HG02588 (cell line): ENCODE measurements around the gene LAMB4.

ENCODE experiments used
- ATAC-seq: cut with Tn5 transposase; IDR thresholded peaks from one replicate; pipeline ENCODE4 v1.9.1; 2021; ENCODE audit warnings: mild to moderate bottlenecking, moderate library complexity; ENCODE audit not compliant: unreplicated experiment

Gene LAMB4

DNA sequence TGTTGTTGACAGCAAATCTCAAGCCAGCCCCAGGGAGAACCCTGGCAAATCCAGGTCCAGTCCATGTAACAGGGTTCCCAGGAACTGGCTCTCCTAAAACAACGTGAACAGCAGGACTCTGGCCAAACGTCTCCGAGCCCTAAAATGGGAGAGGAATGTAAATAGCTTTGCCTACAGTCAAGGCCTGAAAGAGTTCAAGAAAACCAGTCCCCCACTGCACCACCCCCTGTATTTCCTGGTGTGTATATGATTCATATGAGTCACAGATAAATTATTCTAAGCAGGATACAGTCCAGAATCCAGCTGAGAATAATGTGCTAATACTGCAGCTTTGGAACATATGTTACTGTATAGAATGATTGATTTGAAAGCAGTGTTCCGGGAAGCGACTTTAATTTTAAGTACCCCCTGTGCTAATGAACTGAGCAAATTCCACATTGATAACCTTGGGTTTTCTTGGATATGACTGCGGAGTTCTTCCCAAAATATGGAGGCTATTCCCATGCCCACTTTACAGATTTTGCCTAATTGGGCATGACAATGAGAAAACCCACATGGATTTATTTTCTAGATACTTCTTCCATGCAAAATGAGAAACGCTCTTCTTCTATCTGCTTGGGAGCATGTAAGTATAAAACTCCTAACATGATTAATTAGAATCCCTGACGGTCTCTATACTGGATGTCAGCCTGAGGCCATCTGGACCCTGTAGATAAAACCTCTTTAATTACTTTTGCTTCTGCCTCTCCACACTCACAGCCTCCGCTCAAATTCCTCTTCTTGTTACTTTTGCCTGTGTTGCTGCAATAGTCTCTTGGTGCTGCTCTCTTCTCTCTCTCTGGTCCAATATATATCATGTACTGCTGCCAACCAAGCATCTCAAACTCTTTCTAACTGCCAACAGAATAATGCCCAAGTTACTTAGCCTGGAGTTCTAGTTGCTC is 50.2 kb downstream of the LAMB4 start:
- ATAC-seq: no peak

DNA sequence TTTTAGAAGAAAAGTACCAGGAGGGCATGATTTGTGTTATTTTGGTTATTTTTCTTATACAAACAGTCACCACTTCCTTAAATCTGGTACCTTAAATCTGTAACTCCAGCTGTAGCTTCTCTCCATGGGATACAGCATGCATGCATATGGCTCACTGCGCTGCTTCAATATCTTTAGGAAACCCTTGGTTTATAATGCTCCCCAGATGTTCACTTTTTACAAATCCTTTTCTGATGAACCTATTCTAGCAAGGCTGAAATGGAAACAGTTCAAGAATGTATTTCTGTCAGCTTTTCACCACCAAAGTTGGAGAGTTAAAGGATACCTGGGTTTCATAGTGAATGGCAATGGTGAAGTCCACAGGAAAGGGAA is 50.9 kb downstream of the LAMB4 start:
- no peak for ATAC-seq

DNA sequence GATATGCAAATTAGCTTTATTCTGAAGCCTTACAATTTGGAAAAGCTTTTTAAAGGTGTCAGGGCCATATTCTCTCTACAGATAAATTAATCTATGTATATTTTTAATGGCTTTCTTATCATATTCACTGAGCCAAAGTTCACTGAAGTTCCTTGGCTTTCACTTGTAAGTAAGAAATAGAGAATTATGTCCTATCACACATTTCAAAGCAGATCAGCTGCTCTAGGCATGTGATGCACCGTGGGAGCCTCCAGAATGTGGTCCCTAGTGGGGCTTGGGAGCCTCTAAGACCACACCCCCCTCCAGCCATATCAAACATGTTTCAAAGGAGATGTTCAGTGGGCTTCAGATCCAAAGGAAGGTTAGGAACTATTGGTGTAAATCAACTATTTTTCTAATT is 51.5 kb downstream of the LAMB4 start:
- no peak for ATAC-seq

DNA sequence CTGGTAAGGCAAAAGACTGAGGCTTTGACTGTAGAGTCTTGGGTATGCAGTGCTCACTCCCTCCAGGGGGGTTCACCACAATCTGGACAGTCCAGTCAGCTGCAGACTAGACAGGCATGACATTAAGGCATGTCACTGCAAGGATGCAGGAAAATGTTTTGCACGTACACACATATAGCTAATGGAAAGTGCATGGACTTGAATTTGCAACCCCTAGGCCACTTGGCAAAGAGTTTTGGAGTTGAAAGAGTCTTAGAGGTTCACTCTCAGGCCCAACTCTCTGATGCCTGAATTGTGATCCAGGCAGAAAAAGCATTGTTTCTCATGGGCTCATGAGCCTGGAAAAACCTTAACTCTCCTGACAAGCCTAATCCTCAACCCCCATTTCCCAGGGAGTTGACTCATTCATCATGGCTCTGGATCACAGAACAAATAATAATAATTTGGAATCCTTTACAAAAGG is 51.9 kb downstream of the LAMB4 start:
- no peak for ATAC-seq

DNA sequence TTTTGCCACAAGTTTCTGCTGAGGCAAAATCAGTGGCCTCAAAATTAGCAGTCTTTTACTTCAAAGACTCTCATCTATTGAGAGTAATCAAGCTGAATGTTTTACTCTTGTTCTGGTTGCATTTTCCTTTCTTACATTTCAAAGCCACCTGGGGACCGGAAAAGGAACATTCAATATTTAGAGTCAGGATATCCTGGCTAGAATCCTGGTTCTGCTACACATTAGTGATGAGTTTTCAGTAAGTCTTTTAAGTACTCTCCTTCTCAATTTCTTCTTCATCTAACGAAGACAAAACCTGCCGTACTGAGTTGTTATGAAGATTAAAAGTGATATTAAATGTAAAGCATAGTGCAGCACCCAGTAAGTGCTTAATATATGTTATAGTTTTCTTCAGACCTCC is 52.5 kb downstream of the LAMB4 start:
- no peak for ATAC-seq

DNA sequence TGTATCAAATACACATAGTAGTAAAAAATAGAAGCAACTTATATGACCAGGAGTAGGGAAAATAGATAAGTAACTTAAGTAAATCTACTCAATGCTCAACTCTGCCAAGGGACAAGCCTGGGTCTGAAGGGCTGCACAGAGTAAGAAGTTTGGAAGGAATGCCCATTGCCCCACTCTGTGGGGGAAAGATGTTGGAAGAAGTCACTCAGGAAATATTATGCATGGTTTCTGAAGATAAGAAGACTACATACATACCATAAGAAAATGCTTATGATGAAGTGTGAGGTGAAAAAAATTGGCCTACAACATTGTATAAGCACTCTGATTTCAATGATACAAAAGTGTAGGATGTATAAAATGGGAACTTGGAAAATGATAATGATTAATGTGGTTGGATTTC is 54.0 kb downstream of the LAMB4 start:
- ATAC-seq: no peak

DNA sequence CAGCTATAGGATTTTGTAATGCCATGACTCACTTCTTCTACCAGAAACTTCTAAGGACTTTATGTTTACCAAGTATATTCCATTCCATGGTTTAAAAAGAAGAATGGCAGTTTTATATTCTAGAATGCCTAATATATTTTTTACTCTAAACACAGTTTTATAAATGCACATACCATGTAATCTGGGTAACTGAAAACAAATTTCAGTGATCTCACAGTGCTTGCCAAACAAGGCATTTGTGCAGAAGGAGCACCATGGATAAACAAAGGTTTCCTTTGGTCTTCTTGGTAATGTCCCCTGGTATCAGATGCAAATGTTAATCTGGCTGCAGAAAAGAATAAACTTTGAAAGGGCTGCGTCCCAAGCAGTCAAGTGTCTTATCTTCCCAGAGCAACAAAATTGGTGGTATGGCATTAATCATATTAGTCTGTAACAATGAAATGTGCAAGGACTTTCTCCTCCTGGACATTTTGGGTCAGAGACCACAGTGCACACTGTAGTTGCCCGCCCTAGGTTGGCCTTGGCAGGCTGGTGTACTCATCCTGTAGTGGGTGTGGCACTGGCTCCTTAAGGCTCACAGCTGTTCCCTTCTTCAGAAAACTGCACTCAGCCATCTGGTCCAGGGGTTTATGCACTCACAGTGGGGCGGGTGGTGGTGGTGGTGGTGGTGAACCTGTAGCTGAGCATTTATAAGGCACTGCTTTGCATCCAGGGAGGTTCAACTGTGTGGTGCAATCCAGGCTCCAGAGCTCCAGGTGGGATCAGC is 56.7 kb downstream of the LAMB4 start:
- no peak for ATAC-seq

DNA sequence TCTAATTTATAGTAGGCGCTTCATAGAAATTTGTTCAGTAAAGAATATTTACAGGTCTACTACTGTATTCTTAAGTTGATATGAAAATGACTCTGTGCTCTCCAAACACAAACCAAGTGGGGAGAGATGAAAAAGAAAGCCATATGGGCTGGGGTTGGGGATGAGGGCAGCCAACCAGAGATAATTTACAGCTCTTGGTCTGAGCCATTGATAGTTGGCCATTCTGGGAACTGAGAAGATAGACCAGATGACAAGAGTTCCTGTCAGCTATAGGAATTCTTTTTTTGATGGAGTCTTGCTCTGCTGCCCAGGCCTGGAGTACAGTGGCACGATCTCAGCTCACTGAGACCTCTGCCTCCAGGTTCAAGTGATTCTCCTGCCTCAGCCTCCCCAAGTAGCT is 57.4 kb downstream of the LAMB4 start:
- ATAC-seq: no peak

DNA sequence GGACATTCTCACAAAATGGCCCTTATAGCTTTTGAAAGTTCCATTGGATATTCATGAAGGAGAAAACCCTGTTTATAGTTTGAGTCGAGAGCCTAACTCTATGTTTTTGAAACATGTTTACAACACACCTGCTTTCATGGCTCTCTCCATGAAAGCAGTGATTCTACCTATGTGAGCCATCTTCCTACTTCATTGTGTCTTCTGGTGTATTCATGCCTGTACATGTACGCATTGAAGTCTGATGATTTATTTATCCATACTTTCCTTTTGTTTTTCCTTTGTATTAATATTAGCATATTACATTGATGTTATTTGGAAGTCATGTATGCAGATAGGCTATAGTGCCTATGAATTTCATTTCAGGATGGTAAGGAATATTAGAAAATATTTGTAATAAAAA is 58.0 kb downstream of the LAMB4 start:
- no peak for ATAC-seq

DNA sequence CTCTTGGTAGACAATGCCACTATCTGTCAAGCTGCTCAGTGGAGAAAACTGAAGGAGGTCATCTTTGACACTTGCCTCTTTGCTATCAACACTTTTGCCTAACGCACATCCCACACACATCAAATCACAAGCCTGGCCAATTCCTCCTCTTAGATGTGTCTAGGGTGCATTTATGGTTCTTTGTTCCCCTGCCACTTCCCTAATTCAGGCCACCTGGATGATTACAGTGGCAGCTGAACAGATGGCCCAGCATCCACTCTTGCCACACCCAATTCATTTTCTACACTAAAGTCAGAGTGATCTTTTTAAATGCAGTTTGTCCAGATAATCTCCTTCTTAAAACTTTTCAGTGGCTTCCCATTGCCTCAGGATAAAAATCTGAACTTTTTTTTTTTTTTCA is 58.6 kb downstream of the LAMB4 start:
- no peak for ATAC-seq

DNA sequence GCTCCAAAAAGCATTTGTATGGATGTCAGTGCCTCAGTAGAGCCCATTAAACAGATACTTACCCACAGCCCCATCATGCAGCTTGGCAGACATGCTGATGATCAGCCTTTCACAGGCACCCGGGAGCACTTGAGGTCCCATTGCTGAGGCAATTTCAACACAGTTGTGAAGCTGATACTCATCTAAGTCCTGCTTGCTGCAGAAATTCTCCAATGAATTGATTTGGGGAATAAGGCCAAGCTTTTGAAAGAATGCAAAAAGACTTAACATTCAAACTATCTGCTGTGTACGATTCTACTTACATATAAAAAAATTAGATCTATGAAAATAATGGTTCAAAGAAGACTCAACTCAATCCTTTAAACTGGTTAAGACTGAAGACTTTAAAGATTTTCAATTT is 60.5 kb downstream of the LAMB4 start:
- no peak for ATAC-seq

DNA sequence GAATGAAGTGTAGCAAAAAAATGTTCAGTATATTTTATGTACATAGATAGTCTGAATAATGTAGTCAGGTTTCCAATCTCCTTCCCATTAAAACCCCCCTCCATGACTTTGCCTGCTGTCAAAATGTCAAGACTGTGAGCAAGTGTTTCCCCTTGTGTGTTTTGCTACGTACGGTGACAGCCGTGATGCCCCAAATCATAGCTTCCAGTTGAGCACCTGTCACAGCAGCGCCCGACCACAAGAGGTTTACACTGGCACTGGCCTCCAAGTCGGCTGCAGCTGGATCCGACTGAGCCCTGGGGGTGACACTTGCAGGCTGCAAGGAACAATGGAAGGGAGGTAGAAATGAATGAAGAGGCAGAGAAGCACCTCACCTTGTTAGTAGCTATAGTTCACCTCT is 62.3 kb downstream of the LAMB4 start:
- no peak for ATAC-seq

DNA sequence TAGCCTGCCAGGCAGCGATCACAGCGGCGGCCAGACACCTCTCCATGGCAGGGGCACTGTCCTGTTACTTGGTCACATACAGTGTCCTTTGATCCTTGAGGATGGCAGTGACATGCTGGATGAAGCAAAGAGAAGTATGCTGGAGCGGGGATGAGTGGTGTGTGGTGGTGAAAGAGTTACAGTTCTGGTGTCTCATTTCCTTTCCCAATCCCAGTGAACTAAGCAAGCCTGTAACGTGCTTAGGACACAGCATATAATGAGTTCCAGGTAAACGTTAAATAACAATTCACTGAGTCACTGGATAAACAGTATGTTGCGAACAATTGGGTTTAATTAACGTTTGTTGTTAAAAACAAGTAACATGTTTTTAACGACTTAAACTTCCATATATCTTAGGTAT is 63.7 kb downstream of the LAMB4 start:
- ATAC-seq: no peak

DNA sequence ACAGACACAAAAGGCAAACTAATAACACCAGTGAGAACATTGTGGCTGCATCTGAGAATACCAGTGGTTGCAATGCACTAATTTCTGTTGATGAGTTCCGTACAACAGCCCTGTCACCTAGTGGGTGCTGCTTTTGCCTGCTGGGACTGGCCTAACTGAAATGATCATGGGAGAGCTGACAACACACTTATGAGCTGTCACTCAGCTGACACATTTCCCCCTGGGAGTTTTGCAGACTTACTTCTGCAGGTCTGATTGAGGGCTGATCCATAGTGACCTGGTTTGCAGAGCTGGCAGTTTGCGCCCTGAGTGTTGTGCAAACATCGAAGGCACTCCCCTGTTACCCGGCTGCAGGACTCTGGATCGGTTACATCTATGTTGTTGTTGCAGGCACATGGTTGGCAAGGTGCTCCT is 66.6 kb downstream of the LAMB4 start:
- ATAC-seq: no peak

DNA sequence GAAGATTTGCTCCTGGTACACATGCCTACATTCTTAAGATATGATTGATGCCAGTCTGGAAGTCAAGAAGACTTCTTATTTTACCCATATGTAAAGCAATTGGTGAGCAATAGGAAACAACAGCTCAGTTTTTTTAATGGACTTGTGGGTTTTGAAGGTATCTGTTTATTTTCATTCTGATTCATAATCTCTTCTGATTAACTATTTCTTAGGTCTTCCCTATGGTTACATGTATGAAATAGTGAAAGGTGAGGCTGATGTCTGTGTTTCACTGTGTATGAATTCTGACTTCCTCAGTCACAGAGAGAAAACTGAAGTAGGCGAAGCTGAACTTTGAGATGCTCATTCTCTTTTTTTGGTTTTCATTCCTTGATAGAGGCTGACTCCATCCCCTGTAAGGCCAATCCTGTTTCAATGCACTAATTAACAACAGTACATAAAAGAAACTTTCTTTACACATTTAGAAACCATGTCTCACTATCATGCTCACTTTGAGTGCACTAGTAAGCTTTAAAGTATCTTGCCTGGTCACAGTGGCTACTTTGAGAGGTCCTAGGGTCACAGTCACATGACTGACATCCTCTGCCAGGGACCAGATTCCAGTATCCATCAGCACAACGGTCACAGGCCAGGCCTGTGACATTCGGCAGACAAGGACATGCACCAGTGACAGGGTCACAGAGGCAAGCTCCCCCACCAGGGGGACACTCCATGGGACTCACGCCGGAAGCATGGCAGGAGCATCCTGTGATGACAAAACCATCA is 67.7 kb downstream of the LAMB4 start:
- no peak for ATAC-seq

DNA sequence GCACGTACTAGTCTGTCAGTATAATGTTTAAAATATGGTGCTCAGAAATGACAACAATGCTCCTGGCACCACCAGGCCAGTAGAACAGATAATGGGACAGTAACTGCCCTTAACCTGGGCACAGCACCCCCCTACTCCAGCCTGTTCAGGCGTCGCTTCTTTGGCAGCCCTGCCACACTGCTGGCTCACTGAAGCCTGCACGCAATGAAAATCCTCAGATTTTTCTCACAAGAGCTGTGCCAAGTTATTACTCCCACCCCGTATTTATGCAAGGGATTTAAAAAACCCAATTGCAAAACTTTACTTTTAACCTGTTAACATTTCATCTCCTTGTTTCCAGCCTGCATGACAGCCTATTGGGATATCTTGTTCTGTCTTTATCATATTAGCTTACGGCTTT is 70.6 kb downstream of the LAMB4 start:
- ATAC-seq: no peak

DNA sequence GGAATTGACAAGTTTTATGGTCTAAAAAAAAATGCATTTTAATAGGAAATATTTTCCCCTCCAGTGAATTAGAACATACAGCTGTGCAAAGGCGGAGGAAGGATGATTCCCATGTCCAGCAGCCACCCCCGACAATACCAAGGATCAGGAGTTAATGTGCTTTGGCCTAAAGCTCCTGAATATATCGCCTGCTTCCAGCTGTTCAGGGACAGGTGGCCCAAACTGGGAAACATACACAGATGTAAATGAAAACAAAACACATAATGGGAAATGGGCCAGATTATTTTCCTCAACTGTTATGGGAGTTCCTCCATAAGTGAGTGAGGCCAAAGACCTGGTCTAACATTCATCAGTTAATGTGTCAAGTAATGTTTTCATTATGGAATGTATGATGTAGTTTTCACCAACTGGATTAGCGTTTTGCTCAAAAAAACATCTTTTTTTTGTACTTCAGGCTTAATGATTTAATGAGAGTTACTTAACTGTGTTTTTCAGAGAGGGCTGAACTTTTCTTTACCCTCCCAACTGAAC is 72.1 kb downstream of the LAMB4 start:
- no peak for ATAC-seq

DNA sequence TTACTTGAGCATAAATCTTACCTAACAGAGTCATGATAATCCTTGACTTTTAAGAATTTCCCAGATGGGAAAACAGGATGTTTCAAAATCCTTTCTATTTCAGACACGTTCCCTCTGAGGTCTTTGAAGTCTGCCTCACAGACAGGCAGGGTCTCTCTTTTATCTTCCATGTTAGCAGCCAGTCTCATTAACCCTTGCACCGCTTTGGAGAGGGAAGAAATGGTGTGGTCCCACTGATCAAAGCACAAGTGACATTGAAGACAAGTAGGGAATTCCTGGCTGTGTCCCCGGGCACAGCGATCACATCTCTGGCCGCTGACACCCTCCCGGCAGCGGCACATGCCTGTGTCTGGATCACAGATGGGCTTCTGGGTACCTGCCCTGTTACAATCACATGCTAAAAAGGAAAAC is 74.5 kb downstream of the LAMB4 start:
- no peak for ATAC-seq

DNA sequence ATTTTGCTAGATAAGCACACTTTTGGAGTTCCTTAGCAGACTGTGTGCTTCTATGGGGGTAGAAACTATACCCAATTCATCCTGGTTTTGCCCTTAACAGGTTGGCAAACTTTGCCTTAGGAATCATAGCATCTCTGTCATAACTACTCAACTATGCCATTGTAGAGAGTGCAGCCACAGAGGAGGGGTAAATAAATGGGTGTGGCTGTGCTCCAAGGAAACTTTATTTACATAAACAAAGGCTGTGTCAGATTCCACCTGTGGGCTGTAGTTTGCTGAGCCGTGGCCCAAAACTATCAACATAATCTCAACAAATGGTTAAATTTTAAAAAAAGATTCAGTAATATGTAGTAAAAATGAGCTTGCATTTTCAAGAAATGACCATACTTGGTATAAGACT is 75.6 kb downstream of the LAMB4 start:
- ATAC-seq: no peak

DNA sequence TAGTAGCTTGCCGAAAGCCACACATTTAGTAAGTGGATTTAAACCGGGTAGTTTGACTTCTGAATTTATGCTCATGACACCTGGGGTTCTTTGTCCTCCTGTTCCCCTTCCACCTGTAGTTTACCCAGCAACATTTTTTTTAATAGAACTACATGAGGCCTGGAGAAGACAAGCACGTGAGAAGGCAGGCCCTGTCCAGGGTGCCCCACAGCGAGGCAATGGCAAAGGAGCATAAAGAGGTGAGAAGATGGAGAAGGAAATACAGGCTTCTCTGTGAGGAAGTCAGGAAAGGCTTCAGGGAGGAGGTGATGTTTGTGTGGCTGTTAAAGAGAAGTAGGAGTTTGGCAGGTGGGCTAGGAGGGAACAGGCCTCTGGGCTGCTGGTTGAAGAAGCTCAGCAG is 76.9 kb downstream of the LAMB4 start:
- no peak for ATAC-seq

DNA sequence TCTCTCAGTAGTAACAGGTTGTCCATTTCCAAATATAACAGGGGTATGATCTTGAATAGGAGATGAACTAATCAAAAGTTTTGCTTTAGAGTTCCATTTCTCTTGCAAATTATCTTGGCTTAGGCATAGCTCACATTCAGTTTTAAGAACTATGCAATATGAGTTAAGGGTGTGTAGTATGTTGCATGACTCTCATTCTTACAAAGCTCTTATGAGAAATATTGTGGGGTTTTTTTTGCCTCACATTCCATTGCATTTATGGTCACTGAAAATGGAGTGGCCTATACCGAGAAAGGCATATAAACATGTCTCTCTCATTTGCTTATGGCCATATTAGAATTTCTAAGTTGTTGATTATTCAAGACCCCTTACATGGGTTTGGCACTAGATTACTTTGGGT is 78.7 kb downstream of the LAMB4 start:
- ATAC-seq: no peak
